ENCODE data around the gene SAPCD2. TPM values are rescaled to one million over a fixed set of nuclear protein-coding genes. Genes with fewer than 3 reads are reported as not detected.

Gene SAPCD2
- total and polyA plus RNA-seq, 2 experiments from 2014 or later: 13.4 to 60.3 TPM

DNA sequence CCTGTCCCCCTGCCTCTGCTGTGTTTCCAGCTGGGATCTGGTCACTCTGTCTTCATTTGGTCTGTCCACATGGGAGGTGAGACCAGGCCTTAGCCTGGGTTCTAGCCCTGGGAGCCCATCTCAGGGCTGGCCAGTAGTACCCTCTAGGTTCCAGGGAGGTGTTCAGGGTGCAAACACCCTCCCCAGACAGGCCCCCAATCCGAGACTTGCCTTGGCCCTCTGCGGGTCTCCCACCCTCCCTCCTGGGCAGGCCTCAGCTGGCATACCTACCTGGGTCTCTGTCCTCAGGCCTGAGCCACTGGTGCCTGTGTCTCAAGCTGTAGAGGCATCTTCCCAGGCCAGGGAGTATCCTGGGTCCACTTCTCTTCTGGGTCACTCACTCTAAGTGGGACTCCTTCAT, 925 bp upstream of the SAPCD2 start:
- Histone ChIP-seq H3K4me1 (ENCODE audit: insufficient read depth) (peaks cover 30% of the 10 kb centered on the region), H3K4me2 (peak overlapping the region; percentile 85), H3K36me3 (ENCODE audit: insufficient read depth) (no peaks in the 10 kb centered on the region; the same call in 1 of the 2 replicates), H3F3A (replicated peaks; ENCODE audit: low read depth) (peaks cover 21% of the 10 kb centered on the region; the same call in 1 of the 2 replicates), H3K79me2 (replicated peaks; ENCODE audit: insufficient read depth) (peaks cover 10% of the 10 kb centered on the region; the same call in 1 of the 2 replicates), H3K4me3 (peak overlapping the region; percentile 71), H3K27ac (ENCODE audit: low read depth) (0 out of 2 replicates have a peak overlapping the region, but pooled peaks have one; percentile 66), H2AFZ (peak overlapping the region; percentile 74; the same call in 1 of the 2 replicates), H4K20me1 (replicated peaks; ENCODE audit: insufficient read depth) (peaks cover 11% of the 10 kb centered on the region; the same call in 1 of the 2 replicates), H3K9me2 (ENCODE audit: insufficient read depth) (no peaks in the 10 kb centered on the region), H3K27me3 (ENCODE audit: insufficient read depth) (peaks cover 15% of the 10 kb centered on the region)
- TF ChIP-seq, protein P1, sequence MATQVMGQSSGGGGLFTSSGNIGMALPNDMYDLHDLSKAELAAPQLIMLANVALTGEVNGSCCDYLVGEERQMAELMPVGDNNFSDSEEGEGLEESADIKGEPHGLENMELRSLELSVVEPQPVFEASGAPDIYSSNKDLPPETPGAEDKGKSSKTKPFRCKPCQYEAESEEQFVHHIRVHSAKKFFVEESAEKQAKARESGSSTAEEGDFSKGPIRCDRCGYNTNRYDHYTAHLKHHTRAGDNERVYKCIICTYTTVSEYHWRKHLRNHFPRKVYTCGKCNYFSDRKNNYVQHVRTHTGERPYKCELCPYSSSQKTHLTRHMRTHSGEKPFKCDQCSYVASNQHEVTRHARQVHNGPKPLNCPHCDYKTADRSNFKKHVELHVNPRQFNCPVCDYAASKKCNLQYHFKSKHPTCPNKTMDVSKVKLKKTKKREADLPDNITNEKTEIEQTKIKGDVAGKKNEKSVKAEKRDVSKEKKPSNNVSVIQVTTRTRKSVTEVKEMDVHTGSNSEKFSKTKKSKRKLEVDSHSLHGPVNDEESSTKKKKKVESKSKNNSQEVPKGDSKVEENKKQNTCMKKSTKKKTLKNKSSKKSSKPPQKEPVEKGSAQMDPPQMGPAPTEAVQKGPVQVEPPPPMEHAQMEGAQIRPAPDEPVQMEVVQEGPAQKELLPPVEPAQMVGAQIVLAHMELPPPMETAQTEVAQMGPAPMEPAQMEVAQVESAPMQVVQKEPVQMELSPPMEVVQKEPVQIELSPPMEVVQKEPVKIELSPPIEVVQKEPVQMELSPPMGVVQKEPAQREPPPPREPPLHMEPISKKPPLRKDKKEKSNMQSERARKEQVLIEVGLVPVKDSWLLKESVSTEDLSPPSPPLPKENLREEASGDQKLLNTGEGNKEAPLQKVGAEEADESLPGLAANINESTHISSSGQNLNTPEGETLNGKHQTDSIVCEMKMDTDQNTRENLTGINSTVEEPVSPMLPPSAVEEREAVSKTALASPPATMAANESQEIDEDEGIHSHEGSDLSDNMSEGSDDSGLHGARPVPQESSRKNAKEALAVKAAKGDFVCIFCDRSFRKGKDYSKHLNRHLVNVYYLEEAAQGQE (IDR thresholded peaks at IDR 0.05; ENCODE audit: unreplicated experiment): no peak
- TF ChIP-seq, protein P2, sequence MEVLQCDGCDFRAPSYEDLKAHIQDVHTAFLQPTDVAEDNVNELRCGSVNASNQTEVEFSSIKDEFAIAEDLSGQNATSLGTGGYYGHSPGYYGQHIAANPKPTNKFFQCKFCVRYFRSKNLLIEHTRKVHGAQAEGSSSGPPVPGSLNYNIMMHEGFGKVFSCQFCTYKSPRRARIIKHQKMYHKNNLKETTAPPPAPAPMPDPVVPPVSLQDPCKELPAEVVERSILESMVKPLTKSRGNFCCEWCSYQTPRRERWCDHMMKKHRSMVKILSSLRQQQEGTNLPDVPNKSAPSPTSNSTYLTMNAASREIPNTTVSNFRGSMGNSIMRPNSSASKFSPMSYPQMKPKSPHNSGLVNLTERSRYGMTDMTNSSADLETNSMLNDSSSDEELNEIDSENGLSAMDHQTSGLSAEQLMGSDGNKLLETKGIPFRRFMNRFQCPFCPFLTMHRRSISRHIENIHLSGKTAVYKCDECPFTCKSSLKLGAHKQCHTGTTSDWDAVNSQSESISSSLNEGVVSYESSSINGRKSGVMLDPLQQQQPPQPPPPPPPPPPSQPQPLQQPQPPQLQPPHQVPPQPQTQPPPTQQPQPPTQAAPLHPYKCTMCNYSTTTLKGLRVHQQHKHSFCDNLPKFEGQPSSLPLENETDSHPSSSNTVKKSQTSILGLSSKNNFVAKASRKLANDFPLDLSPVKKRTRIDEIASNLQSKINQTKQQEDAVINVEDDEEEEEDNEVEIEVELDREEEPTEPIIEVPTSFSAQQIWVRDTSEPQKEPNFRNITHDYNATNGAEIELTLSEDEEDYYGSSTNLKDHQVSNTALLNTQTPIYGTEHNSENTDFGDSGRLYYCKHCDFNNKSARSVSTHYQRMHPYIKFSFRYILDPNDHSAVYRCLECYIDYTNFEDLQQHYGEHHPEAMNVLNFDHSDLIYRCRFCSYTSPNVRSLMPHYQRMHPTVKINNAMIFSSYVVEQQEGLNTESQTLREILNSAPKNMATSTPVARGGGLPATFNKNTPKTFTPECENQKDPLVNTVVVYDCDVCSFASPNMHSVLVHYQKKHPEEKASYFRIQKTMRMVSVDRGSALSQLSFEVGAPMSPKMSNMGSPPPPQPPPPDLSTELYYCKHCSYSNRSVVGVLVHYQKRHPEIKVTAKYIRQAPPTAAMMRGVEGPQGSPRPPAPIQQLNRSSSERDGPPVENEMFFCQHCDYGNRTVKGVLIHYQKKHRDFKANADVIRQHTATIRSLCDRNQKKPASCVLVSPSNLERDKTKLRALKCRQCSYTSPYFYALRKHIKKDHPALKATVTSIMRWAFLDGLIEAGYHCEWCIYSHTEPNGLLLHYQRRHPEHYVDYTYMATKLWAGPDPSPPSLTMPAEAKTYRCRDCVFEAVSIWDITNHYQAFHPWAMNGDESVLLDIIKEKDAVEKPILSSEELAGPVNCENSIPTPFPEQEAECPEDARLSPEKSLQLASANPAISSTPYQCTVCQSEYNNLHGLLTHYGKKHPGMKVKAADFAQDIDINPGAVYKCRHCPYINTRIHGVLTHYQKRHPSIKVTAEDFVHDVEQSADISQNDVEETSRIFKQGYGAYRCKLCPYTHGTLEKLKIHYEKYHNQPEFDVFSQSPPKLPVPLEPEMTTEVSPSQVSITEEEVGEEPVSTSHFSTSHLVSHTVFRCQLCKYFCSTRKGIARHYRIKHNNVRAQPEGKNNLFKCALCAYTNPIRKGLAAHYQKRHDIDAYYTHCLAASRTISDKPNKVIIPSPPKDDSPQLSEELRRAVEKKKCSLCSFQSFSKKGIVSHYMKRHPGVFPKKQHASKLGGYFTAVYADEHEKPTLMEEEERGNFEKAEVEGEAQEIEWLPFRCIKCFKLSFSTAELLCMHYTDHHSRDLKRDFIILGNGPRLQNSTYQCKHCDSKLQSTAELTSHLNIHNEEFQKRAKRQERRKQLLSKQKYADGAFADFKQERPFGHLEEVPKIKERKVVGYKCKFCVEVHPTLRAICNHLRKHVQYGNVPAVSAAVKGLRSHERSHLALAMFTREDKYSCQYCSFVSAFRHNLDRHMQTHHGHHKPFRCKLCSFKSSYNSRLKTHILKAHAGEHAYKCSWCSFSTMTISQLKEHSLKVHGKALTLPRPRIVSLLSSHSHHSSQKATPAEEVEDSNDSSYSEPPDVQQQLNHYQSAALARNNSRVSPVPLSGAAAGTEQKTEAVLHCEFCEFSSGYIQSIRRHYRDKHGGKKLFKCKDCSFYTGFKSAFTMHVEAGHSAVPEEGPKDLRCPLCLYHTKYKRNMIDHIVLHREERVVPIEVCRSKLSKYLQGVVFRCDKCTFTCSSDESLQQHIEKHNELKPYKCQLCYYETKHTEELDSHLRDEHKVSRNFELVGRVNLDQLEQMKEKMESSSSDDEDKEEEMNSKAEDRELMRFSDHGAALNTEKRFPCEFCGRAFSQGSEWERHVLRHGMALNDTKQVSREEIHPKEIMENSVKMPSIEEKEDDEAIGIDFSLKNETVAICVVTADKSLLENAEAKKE (CRISPR knock-in tag; IDR thresholded peaks at IDR 0.05): no peak
- no peak for TF ChIP-seq EZH2 (IDR thresholded peaks at IDR 0.05; ENCODE audit: low read depth, unreplicated experiment)
- TF ChIP-seq, protein P3, sequence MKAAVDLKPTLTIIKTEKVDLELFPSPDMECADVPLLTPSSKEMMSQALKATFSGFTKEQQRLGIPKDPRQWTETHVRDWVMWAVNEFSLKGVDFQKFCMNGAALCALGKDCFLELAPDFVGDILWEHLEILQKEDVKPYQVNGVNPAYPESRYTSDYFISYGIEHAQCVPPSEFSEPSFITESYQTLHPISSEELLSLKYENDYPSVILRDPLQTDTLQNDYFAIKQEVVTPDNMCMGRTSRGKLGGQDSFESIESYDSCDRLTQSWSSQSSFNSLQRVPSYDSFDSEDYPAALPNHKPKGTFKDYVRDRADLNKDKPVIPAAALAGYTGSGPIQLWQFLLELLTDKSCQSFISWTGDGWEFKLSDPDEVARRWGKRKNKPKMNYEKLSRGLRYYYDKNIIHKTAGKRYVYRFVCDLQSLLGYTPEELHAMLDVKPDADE (IDR thresholded peaks at IDR 0.05): no peak
- TF ChIP-seq, protein P4, sequence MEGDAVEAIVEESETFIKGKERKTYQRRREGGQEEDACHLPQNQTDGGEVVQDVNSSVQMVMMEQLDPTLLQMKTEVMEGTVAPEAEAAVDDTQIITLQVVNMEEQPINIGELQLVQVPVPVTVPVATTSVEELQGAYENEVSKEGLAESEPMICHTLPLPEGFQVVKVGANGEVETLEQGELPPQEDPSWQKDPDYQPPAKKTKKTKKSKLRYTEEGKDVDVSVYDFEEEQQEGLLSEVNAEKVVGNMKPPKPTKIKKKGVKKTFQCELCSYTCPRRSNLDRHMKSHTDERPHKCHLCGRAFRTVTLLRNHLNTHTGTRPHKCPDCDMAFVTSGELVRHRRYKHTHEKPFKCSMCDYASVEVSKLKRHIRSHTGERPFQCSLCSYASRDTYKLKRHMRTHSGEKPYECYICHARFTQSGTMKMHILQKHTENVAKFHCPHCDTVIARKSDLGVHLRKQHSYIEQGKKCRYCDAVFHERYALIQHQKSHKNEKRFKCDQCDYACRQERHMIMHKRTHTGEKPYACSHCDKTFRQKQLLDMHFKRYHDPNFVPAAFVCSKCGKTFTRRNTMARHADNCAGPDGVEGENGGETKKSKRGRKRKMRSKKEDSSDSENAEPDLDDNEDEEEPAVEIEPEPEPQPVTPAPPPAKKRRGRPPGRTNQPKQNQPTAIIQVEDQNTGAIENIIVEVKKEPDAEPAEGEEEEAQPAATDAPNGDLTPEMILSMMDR (conservative IDR thresholded peaks at IDR 0.05; ENCODE audit: low read depth in 2 of 2): no peak
- no peak for TF ChIP-seq ZNF331 (CRISPR knock-in tag; IDR thresholded peaks at IDR 0.05; ENCODE audit: low read depth)
- TF ChIP-seq POLR2AphosphoS5 (IDR thresholded peaks at IDR 0.05; ENCODE audit: low read depth): no peak
- TF ChIP-seq ZNF114 (CRISPR knock-in tag; IDR thresholded peaks at IDR 0.05): no peak
- TF ChIP-seq CREB1 (CRISPR knock-in tag; IDR thresholded peaks at IDR 0.05; ENCODE audit: low read depth): no peak
- TF ChIP-seq EZH2phosphoT487 (IDR thresholded peaks at IDR 0.05; ENCODE audit: unreplicated experiment): no peak
- TF ChIP-seq NANOG (IDR thresholded peaks at IDR 0.05; ENCODE audit: borderline replicate concordance): no peak
- no peak for DNase-seq (ENCODE audit: low spot score)
- peaks cover 20% of the 10 kb centered on the region for H3K27me3 Mint-ChIP-seq (ENCODE audit: insufficient read depth, low read depth, poor library complexity)
- peaks cover 27% of the 10 kb centered on the region for H3K4me1 Mint-ChIP-seq
- ATAC-seq: no peak
- H3K27ac Mint-ChIP-seq: no peak overlapping the region
- H3K9me3 Mint-ChIP-seq: no peaks in the 10 kb centered on the region; the same call in 2 of the 3 replicates
- H3K36me3 Mint-ChIP-seq (ENCODE audit: low read depth): no peaks in the 10 kb centered on the region; the same call in 2 of the 3 replicates
- H3K4me3 Mint-ChIP-seq: peak overlapping the region; percentile 72
